Omental fat pad (tissue), 4 donors: ENCODE measurements around the gene LRP8. TPM values are rescaled to one million over a fixed set of nuclear protein-coding genes. Genes with fewer than 3 reads are reported as not detected.

Experiments used
- ATAC-seq: fragments of 150-250 bp; one replicate; pipeline ENCODE4 v1.9.1; 2016; ENCODE audit warnings: mild to moderate bottlenecking, moderate library complexity; ENCODE audit not compliant: low FRiP score
- DNase-seq: peaks from one replicate; pipeline ENCODE4 v3.0.0-alpha.2; 2019; ENCODE audit warnings: low spot score
- CTCF ChIP-seq, 3 donors: fragments of 450-650 bp; IDR thresholded peaks; one replicate each; pipeline ENCODE4 v1.5.1; 2016 to 2017; ENCODE audit warnings: antibody characterized with exemption in 3 of 3, mild to moderate bottlenecking in 3 of 3, moderate library complexity in 2 of 3
- total RNA-seq, 4 donors: library from RNA; depleted of rRNA; stranded (reverse); fragments of >200 nt; gene quantifications; one replicate each; pipeline ENCODE4 v1.1.0, GENCODE V29; 2016

Gene LRP8
- total RNA-seq, 4 donors from 2014 or later: 1.6 to 22.0 (median 7.4) TPM

GRCh38 chr1:53244141-53244540, 83.7 kb downstream of the LRP8 start:
- no peak for TF ChIP-seq CTCF (IDR thresholded peaks at IDR 0.05)
- no peak for DNase-seq
- no peak for ATAC-seq

GRCh38 chr1:53242381-53242780, 85.5 kb downstream of the LRP8 start:
- no peak for TF ChIP-seq CTCF (IDR thresholded peaks at IDR 0.05)
- no peak for ATAC-seq

GRCh38 chr1:53241828-53242227, 86.0 kb downstream of the LRP8 start:
- no peak for DNase-seq
- ATAC-seq: no peak
- no peak for TF ChIP-seq CTCF (IDR thresholded peaks at IDR 0.05)

More at GRCh38 chr1:53242381-53242780, 85.5 kb downstream of the LRP8 start:
- no peak for DNase-seq

- ATAC-seq: peak; percentile 98
- no peak for TF ChIP-seq CTCF (IDR thresholded peaks at IDR 0.05)
- peak; percentile 75 for DNase-seq
Measured at GRCh38 chr1:53238197-53239155, 89.4 kb downstream of the LRP8 start, which contains the start of gene MAGOH. Gene MAGOH (minus strand): TSS chr1:53238518. CDS start chr1:53238448, 70 bp downstream.

GRCh38 chr1:53237638-53238037, 90.2 kb downstream of the LRP8 start:
- TF ChIP-seq CTCF (IDR thresholded peaks at IDR 0.05): no peak
- no peak for DNase-seq
- no peak for ATAC-seq

- ATAC-seq (no peak), DNase-seq (no peak)
- TF ChIP-seq CTCF (IDR thresholded peaks at IDR 0.05): no peak
Measured at GRCh38 chr1:53220962-53221286, 106.9 kb downstream of the LRP8 start.
